Endothelial cell of umbilical vein (primary cell): ENCODE results near the gene DLST.

ENCODE experiments used
- CTCF ChIP-seq, 2 donors: IDR thresholded peaks; 1 replicate in 1 of 2; 2 replicates in 1 of 2; pipeline ENCODE4 v1.5.1; 2011; ENCODE audit warnings: low read length in 2 of 2, mild to moderate bottlenecking in 2 of 2, moderate library complexity in 2 of 2, control low read depth in 1 of 2, inconsistent platforms in 1 of 2, low read depth in 1 of 2; ENCODE audit not compliant: insufficient read depth in 1 of 2; ENCODE audit errors: extremely low read depth in 1 of 2
- EZH2 ChIP-seq: IDR thresholded peaks from 2 replicates; pipeline ENCODE4 v1.6.1; 2012; ENCODE audit warnings: borderline replicate concordance, low read depth, mild to moderate bottlenecking, moderate library complexity, low read length, inconsistent platforms; ENCODE audit not compliant: severe bottlenecking
- FOS ChIP-seq: IDR thresholded peaks from 2 replicates; pipeline ENCODE4 v1.6.1; 2011; ENCODE audit warnings: mild to moderate bottlenecking, low read length, moderate library complexity, borderline replicate concordance; ENCODE audit not compliant: insufficient read depth
- GATA2 ChIP-seq: IDR thresholded peaks from 2 replicates; pipeline ENCODE4 v1.7.0; 2011; ENCODE audit warnings: low read depth, mild to moderate bottlenecking, moderate library complexity, mixed read lengths, low read length; ENCODE audit not compliant: insufficient read length, insufficient read depth
- JUN ChIP-seq: IDR thresholded peaks from 2 replicates; pipeline ENCODE4 v1.6.1; 2011; ENCODE audit warnings: borderline replicate concordance, low read depth; ENCODE audit not compliant: insufficient read length, insufficient read depth
- MAX ChIP-seq: IDR thresholded peaks from 2 replicates; pipeline ENCODE4 v1.6.1; 2011; ENCODE audit not compliant: insufficient read depth, insufficient read length
- POLR2A ChIP-seq: IDR thresholded peaks from 2 replicates; pipeline ENCODE4 v1.6.1; 2012; ENCODE audit warnings: low read depth, mild to moderate bottlenecking, control low read depth, low read length
- POLR2AphosphoS5 ChIP-seq: IDR thresholded peaks from 2 replicates; pipeline ENCODE4 v1.6.1; 2012; ENCODE audit warnings: low read depth, mild to moderate bottlenecking, control low read depth, low read length, moderate library complexity; ENCODE audit not compliant: insufficient read depth

GRCh38 chr14:74858022-74858421 is 23.7 kb upstream of the DLST start:
- TF ChIP-seq CTCF (IDR thresholded peaks at IDR 0.05; ENCODE audit: extremely low read depth in 1 of 2, insufficient read depth in 1 of 2, low read depth in 1 of 2, low read length in 2 of 2) (no peak), POLR2AphosphoS5 (no peak), JUN (no peak), POLR2A (no peak), EZH2 (no peak), FOS (no peak), MAX (no peak), GATA2 (no peak)
